Activated naive CD4-positive, alpha-beta T cell treated with anti-CD3 and anti-CD28 coated beads, Interleukin-2, amount 50 U/mL, for 24 hours (primary cell): ENCODE measurements around the gene CUX1.

Experiments
- H3K27ac Mint-ChIP-seq: one replicate; pipeline ENCODE4 v1.8.0; 2021; ENCODE audit warnings: mild to moderate bottlenecking, mixed read lengths
- H3K27me3 Mint-ChIP-seq: one replicate; pipeline ENCODE4 v1.8.0; 2021; ENCODE audit warnings: mixed read lengths
- H3K36me3 Mint-ChIP-seq: one replicate; pipeline ENCODE4 v1.8.0; 2021; ENCODE audit warnings: mixed read lengths
- H3K4me1 Mint-ChIP-seq: one replicate; pipeline ENCODE4 v1.8.0; 2021; ENCODE audit warnings: mixed read lengths
- H3K4me3 Mint-ChIP-seq: one replicate; pipeline ENCODE4 v1.8.0; 2021; ENCODE audit warnings: mild to moderate bottlenecking, mixed read lengths
- H3K9me3 Mint-ChIP-seq: one replicate; pipeline ENCODE4 v1.8.0; 2021; ENCODE audit warnings: mixed read lengths

CUX1 gene

GRCh38 chr7:102085218-102085772 is 267.9 kb downstream of the CUX1 start:
- Mint-ChIP-seq H3K9me3 (no peaks in the 10 kb centered on the region), H3K36me3 (peaks cover 34% of the 10 kb centered on the region), H3K27me3 (no peaks in the 10 kb centered on the region), H3K4me3 (no peak overlapping the region), H3K27ac (no peak overlapping the region), H3K4me1 (peaks cover 4% of the 10 kb centered on the region)

GRCh38 chr7:102089175-102090098 is 272.0 kb downstream of the CUX1 start:
- H3K4me1 Mint-ChIP-seq: peaks cover 4% of the 10 kb centered on the region
- H3K27me3 Mint-ChIP-seq: no peaks in the 10 kb centered on the region
- H3K27ac Mint-ChIP-seq: no peak overlapping the region
- H3K9me3 Mint-ChIP-seq: no peaks in the 10 kb centered on the region
- H3K36me3 Mint-ChIP-seq: peaks cover 27% of the 10 kb centered on the region
- no peak overlapping the region for H3K4me3 Mint-ChIP-seq

GRCh38 chr7:102093599-102094315 is 276.3 kb downstream of the CUX1 start:
- H3K4me3 Mint-ChIP-seq: no peak overlapping the region
- no peak overlapping the region for H3K27ac Mint-ChIP-seq
- peaks cover 16% of the 10 kb centered on the region for H3K36me3 Mint-ChIP-seq
- H3K27me3 Mint-ChIP-seq: no peaks in the 10 kb centered on the region
- H3K4me1 Mint-ChIP-seq: no peaks in the 10 kb centered on the region
- H3K9me3 Mint-ChIP-seq: no peaks in the 10 kb centered on the region

GRCh38 chr7:102094316-102094650 is 276.9 kb downstream of the CUX1 start:
- no peaks in the 10 kb centered on the region for H3K27me3 Mint-ChIP-seq
- H3K36me3 Mint-ChIP-seq: peaks cover 11% of the 10 kb centered on the region
- no peaks in the 10 kb centered on the region for H3K4me1 Mint-ChIP-seq
- H3K9me3 Mint-ChIP-seq: no peaks in the 10 kb centered on the region
- H3K27ac Mint-ChIP-seq: no peak overlapping the region
- H3K4me3 Mint-ChIP-seq: no peak overlapping the region

- Mint-ChIP-seq H3K27ac (no peak overlapping the region), H3K4me1 (no peaks in the 10 kb centered on the region), H3K9me3 (no peaks in the 10 kb centered on the region), H3K27me3 (no peaks in the 10 kb centered on the region), H3K4me3 (no peak overlapping the region), H3K36me3 (peaks cover 5% of the 10 kb centered on the region)
Observed at GRCh38 chr7:102095321-102096011, 278.0 kb downstream of the CUX1 start.

- H3K4me3 Mint-ChIP-seq: no peak overlapping the region
- no peaks in the 10 kb centered on the region for H3K9me3 Mint-ChIP-seq
- no peaks in the 10 kb centered on the region for H3K4me1 Mint-ChIP-seq
- H3K27me3 Mint-ChIP-seq: no peaks in the 10 kb centered on the region
- peaks cover 5% of the 10 kb centered on the region for H3K36me3 Mint-ChIP-seq
- no peak overlapping the region for H3K27ac Mint-ChIP-seq
Observed at GRCh38 chr7:102096012-102096332, 278.5 kb downstream of the CUX1 start.

- Mint-ChIP-seq H3K27ac (no peak overlapping the region), H3K4me1 (no peaks in the 10 kb centered on the region), H3K27me3 (no peaks in the 10 kb centered on the region), H3K4me3 (no peak overlapping the region), H3K9me3 (no peaks in the 10 kb centered on the region), H3K36me3 (peaks cover 4% of the 10 kb centered on the region)
Observed at GRCh38 chr7:102096706-102097427, 279.4 kb downstream of the CUX1 start.

- H3K36me3 Mint-ChIP-seq: no peaks in the 10 kb centered on the region
- H3K4me1 Mint-ChIP-seq: no peaks in the 10 kb centered on the region
- H3K27me3 Mint-ChIP-seq: no peaks in the 10 kb centered on the region
- no peak overlapping the region for H3K27ac Mint-ChIP-seq
- H3K9me3 Mint-ChIP-seq: no peaks in the 10 kb centered on the region
- no peak overlapping the region for H3K4me3 Mint-ChIP-seq
Observed at GRCh38 chr7:102097601-102098161, 280.3 kb downstream of the CUX1 start.

GRCh38 chr7:102098986-102099385 is 281.6 kb downstream of the CUX1 start:
- no peaks in the 10 kb centered on the region for H3K4me1 Mint-ChIP-seq
- H3K4me3 Mint-ChIP-seq: no peak overlapping the region
- no peaks in the 10 kb centered on the region for H3K36me3 Mint-ChIP-seq
- H3K9me3 Mint-ChIP-seq: no peaks in the 10 kb centered on the region
- no peaks in the 10 kb centered on the region for H3K27me3 Mint-ChIP-seq
- no peak overlapping the region for H3K27ac Mint-ChIP-seq

- Mint-ChIP-seq H3K36me3 (no peaks in the 10 kb centered on the region), H3K4me1 (no peaks in the 10 kb centered on the region), H3K27ac (no peak overlapping the region), H3K9me3 (no peaks in the 10 kb centered on the region), H3K4me3 (no peak overlapping the region), H3K27me3 (no peaks in the 10 kb centered on the region)
Observed at GRCh38 chr7:102099474-102099873, 282.0 kb downstream of the CUX1 start.

GRCh38 chr7:102101111-102101551 is 283.7 kb downstream of the CUX1 start:
- Mint-ChIP-seq H3K4me3 (no peak overlapping the region), H3K27ac (no peak overlapping the region), H3K4me1 (no peaks in the 10 kb centered on the region), H3K9me3 (no peaks in the 10 kb centered on the region), H3K27me3 (no peaks in the 10 kb centered on the region), H3K36me3 (peaks cover 3% of the 10 kb centered on the region)

GRCh38 chr7:102101926-102102325 is 284.5 kb downstream of the CUX1 start:
- no peak overlapping the region for H3K4me3 Mint-ChIP-seq
- H3K27me3 Mint-ChIP-seq: no peaks in the 10 kb centered on the region
- H3K4me1 Mint-ChIP-seq: no peaks in the 10 kb centered on the region
- H3K9me3 Mint-ChIP-seq: no peaks in the 10 kb centered on the region
- H3K27ac Mint-ChIP-seq: no peak overlapping the region
- peaks cover 4% of the 10 kb centered on the region for H3K36me3 Mint-ChIP-seq

- no peaks in the 10 kb centered on the region for H3K27me3 Mint-ChIP-seq
- peaks cover 5% of the 10 kb centered on the region for H3K36me3 Mint-ChIP-seq
- H3K4me1 Mint-ChIP-seq: no peaks in the 10 kb centered on the region
- H3K9me3 Mint-ChIP-seq: no peaks in the 10 kb centered on the region
- no peak overlapping the region for H3K27ac Mint-ChIP-seq
- H3K4me3 Mint-ChIP-seq: no peak overlapping the region
Observed at GRCh38 chr7:102103027-102103372, 285.6 kb downstream of the CUX1 start.

- Mint-ChIP-seq H3K4me3 (no peak overlapping the region), H3K4me1 (no peaks in the 10 kb centered on the region), H3K9me3 (no peaks in the 10 kb centered on the region), H3K36me3 (peaks cover 5% of the 10 kb centered on the region), H3K27me3 (no peaks in the 10 kb centered on the region), H3K27ac (no peak overlapping the region)
Observed at GRCh38 chr7:102104245-102104644, 286.8 kb downstream of the CUX1 start.

- no peak overlapping the region for H3K4me3 Mint-ChIP-seq
- H3K27ac Mint-ChIP-seq: no peak overlapping the region
- peaks cover 5% of the 10 kb centered on the region for H3K36me3 Mint-ChIP-seq
- no peaks in the 10 kb centered on the region for H3K27me3 Mint-ChIP-seq
- H3K9me3 Mint-ChIP-seq: no peaks in the 10 kb centered on the region
- no peaks in the 10 kb centered on the region for H3K4me1 Mint-ChIP-seq
Observed at GRCh38 chr7:102106625-102107024, 289.2 kb downstream of the CUX1 start.
